MM.1S (cell line): ENCODE measurements around the gene GPHN.

Source experiments
- DNase-seq: peaks from one replicate; pipeline ENCODE4 v3.0.0-alpha.2; 2015
- H2AFZ ChIP-seq: fragments of 300-600 bp; sonication (generic); 2 replicates; pipeline ENCODE4 v1.6.0; 2016; ENCODE audit warnings: antibody characterized with exemption, low read length
- H3F3A ChIP-seq: fragments of 300-600 bp; sonication (generic); 2 replicates; pipeline ENCODE4 v1.6.1; 2016; ENCODE audit warnings: mild to moderate bottlenecking, antibody characterized with exemption, low read length, moderate library complexity, mixed read lengths; ENCODE audit not compliant: insufficient read depth
- H3K27ac ChIP-seq: fragments of 300-600 bp; sonication (generic); 2 replicates; pipeline ENCODE4 v1.5.1; 2016; ENCODE audit warnings: mild to moderate bottlenecking, low read length
- H3K27me3 ChIP-seq: fragments of 300-600 bp; sonication (generic); replicated peaks from 2 replicates; pipeline ENCODE4 v1.6.0; 2016; ENCODE audit warnings: low read length; ENCODE audit not compliant: insufficient read depth
- H3K36me3 ChIP-seq: fragments of 300-600 bp; sonication (generic); replicated peaks from 2 replicates; pipeline ENCODE4 v1.6.1; 2016; ENCODE audit warnings: mild to moderate bottlenecking, low read length, mixed read lengths; ENCODE audit not compliant: insufficient read depth
- H3K4me1 ChIP-seq: fragments of 300-600 bp; sonication (generic); 2 replicates; pipeline ENCODE4 v1.6.1; 2016; ENCODE audit warnings: low read length, mixed read lengths
- H3K4me2 ChIP-seq: fragments of 300-600 bp; sonication (generic); 2 replicates; pipeline ENCODE4 v1.6.0; 2016; ENCODE audit warnings: low read depth, low read length
- H3K4me3 ChIP-seq: fragments of 300-600 bp; sonication (generic); 2 replicates; pipeline ENCODE4 v1.5.1; 2016; ENCODE audit warnings: low read length, mixed read lengths
- H3K79me2 ChIP-seq: fragments of 300-600 bp; sonication (generic); 2 replicates; pipeline ENCODE4 v1.6.1; 2016; ENCODE audit warnings: mixed run types, low read length, mixed read lengths
- H3K9ac ChIP-seq: fragments of 300-600 bp; sonication (generic); 2 replicates; pipeline ENCODE4 v1.6.1; 2016; ENCODE audit warnings: low read length, mixed read lengths
- H3K9me2 ChIP-seq: fragments of 300-600 bp; sonication (generic); replicated peaks from 2 replicates; pipeline ENCODE4 v1.6.1; 2016; ENCODE audit warnings: mild to moderate bottlenecking, low read length, mixed read lengths; ENCODE audit not compliant: insufficient read depth
- H3K9me3 ChIP-seq: fragments of 300-600 bp; sonication (generic); replicated peaks from 2 replicates; pipeline ENCODE4 v1.6.1; 2016; ENCODE audit warnings: mild to moderate bottlenecking, low read length, mixed read lengths; ENCODE audit not compliant: insufficient read depth
- H4K20me1 ChIP-seq: fragments of 300-600 bp; sonication (generic); 2 replicates; pipeline ENCODE4 v1.6.1; 2016; ENCODE audit warnings: mild to moderate bottlenecking, low read length, moderate library complexity, mixed read lengths; ENCODE audit not compliant: insufficient read depth
- CTCF ChIP-seq: fragments of 300-600 bp; sonication (generic); IDR thresholded peaks from 2 replicates; pipeline ENCODE4 v1.5.1; 2016; ENCODE audit warnings: antibody characterized with exemption, low read length, mixed read lengths
- EZH2 ChIP-seq: fragments of 300-600 bp; sonication (generic); optimal IDR thresholded peaks from 2 replicates; pipeline ENCODE3; 2017; ENCODE audit warnings: low read depth, mild to moderate bottlenecking, antibody characterized with exemption, low read length, mixed read lengths
- EZH2phosphoT487 ChIP-seq: fragments of 300-600 bp; sonication (generic); IDR thresholded peaks from 2 replicates; pipeline ENCODE4 v1.6.1; 2018; ENCODE audit warnings: antibody characterized with exemption, low read length

Gene GPHN

GRCh38 chr14:66507722-66508546 is at the start of gene GPHN:
Gene GPHN (plus strand): TSS chr14:66508147.
- H3K4me3 ChIP-seq: peak within 1 kb of the TSS; percentile 83
- H3K9ac ChIP-seq: peak within 1 kb of the TSS; percentile 68
- H3K36me3 ChIP-seq: no peaks in the 10 kb centered on the region
- TF ChIP-seq EZH2 (no peak), CTCF (no peak), EZH2phosphoT487 (no peak)
- H4K20me1 ChIP-seq: no peaks in the 10 kb centered on the region; the same call in 1 of the 2 replicates
- H3K27ac ChIP-seq: peak within 1 kb of the TSS; percentile 78
- peak within 1 kb of the TSS; percentile 83 for H3K4me2 ChIP-seq
- H3K9me2 ChIP-seq: no peaks in the 10 kb centered on the region
- H3F3A ChIP-seq: peaks cover 22% of the 10 kb centered on the region
- peak; percentile 92 for DNase-seq
- H3K27me3 ChIP-seq: no peaks in the 10 kb centered on the region
- 0 out of 2 replicates have a peak, but pooled peaks cover 8% of the 10 kb centered on the region for H3K4me1 ChIP-seq
- no peaks in the 10 kb centered on the region for H3K9me3 ChIP-seq
- H2AFZ ChIP-seq: peak within 1 kb of the TSS; percentile 86
- H3K79me2 ChIP-seq: peaks cover 44% of the 10 kb centered on the region

- no peaks in the 10 kb centered on the region for H3K4me1 ChIP-seq
- no peak overlapping the region for H3K27ac ChIP-seq
- TF ChIP-seq CTCF (no peak), EZH2 (no peak), EZH2phosphoT487 (no peak)
- H2AFZ ChIP-seq: no peak overlapping the region
- H3F3A ChIP-seq: no peaks in the 10 kb centered on the region
- no peak overlapping the region for H3K4me3 ChIP-seq
- no peak overlapping the region for H3K9ac ChIP-seq
- no peak overlapping the region for H3K4me2 ChIP-seq
- H4K20me1 ChIP-seq: no peaks in the 10 kb centered on the region
- no peak for DNase-seq
- no peaks in the 10 kb centered on the region for H3K27me3 ChIP-seq
- H3K36me3 ChIP-seq: no peaks in the 10 kb centered on the region
- no peaks in the 10 kb centered on the region for H3K79me2 ChIP-seq
- no peaks in the 10 kb centered on the region for H3K9me2 ChIP-seq
- no peaks in the 10 kb centered on the region for H3K9me3 ChIP-seq
Observed at GRCh38 chr14:66459603-66460002, 48.3 kb upstream of the GPHN start.

GRCh38 chr14:66464261-66464660 is 43.7 kb upstream of the GPHN start:
- TF ChIP-seq CTCF (no peak), EZH2 (no peak), EZH2phosphoT487 (no peak)
- Histone ChIP-seq H3K79me2 (no peaks in the 10 kb centered on the region), H3K4me3 (no peak overlapping the region), H3F3A (no peaks in the 10 kb centered on the region), H2AFZ (no peak overlapping the region), H3K4me2 (no peak overlapping the region), H3K4me1 (no peaks in the 10 kb centered on the region), H3K36me3 (no peaks in the 10 kb centered on the region), H3K9ac (no peak overlapping the region), H3K27ac (no peak overlapping the region), H3K9me3 (no peaks in the 10 kb centered on the region), H3K27me3 (no peaks in the 10 kb centered on the region), H4K20me1 (no peaks in the 10 kb centered on the region), H3K9me2 (no peaks in the 10 kb centered on the region)
- no peak for DNase-seq
